ENCODE measurements around the gene NOS2. TPM values are rescaled to one million over a fixed set of nuclear protein-coding genes. Genes with fewer than 3 reads are reported as not detected.

Gene NOS2
- total and polyA plus RNA-seq, 5 donors, result 0.02 to 0.09 (median 0.08) TPM; not detected in 2

DNA sequence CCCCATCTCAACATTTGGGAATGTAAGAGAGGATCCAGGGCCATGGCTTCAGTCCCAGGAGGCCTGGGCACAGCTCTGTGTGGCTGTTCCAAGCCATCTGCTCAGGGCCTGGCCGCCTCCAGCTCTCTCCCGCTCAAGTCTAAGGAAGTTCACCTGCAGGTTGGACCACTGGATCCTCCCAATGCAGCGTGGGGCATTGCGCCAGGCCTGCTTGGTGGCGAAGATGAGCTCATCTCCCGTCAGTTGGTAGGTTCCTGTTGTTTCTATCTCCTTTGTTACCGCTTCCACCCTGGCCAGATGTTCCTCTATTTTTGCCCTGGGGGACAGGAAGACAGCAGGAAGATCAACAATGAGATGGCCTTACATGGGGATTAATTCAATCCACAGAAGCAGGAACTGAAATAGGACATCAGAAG is 17.5 kb downstream of the NOS2 start:
- Histone ChIP-seq H3K27me3 (ENCODE audit: control insufficient read depth, insufficient read depth) (no peaks in the 10 kb centered on the region), H3K4me1 (ENCODE audit: control insufficient read depth, insufficient read depth, low read length) (no peaks in the 10 kb centered on the region), H3K9me3 (ENCODE audit: control insufficient read depth, low read length) (no peaks in the 10 kb centered on the region), H3K27ac (ENCODE audit: low read length) (no peak overlapping the region), H3K4me3 (ENCODE audit: low read length) (no peak overlapping the region)
- ATAC-seq, result no peak
- DNase-seq, result peak in 1 of 3 donors; percentile 69
- intact Hi-C loops (cut with DNase I), result no loop called here
- 61% methylated on average over 7 of the region's 7 CpGs for WGBS

DNA sequence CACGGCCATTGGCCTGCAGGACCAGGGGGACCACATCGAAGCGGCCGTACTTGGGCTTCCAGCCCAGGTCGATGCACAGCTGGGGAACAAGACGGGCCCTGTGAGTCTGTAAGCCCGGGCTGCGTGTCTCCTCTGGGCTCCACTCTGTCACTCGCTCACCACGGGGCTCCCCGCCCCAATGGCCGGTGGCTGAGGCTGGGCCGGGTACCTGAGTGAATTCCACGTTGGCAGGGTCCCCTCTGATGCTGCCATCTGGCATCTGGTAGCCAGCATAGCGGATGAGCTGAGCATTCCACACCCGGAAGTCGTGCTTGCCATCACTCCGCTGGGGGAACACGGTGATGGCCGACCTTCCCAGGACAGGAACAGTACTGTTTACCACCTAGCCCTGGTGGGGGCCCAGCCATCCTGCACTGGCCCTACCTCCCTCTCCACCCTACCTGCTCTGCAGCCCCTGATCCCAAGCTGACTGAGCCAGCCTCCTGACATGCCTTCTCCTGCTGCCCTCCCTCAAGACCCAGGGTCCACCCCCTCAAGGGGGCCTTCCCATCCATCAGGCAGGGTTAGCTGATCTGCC is 19.4 kb downstream of the NOS2 start:
- no peak for DNase-seq
- no peak overlapping the region for H3K27ac ChIP-seq (ENCODE audit: low read length)
- no peaks in the 10 kb centered on the region for H3K27me3 ChIP-seq (ENCODE audit: control insufficient read depth, insufficient read depth)
- H3K4me1 ChIP-seq (ENCODE audit: control insufficient read depth, insufficient read depth, low read length), result no peaks in the 10 kb centered on the region
- peak in 1 of 2 donors; percentile 13 for ATAC-seq
- no peak overlapping the region for H3K4me3 ChIP-seq (ENCODE audit: low read length)
- WGBS, result 94% methylated on average over 20 of the region's 20 CpGs
- intact Hi-C loops (cut with DNase I), result no loop called here
- H3K9me3 ChIP-seq (ENCODE audit: control insufficient read depth, low read length), result no peaks in the 10 kb centered on the region

DNA sequence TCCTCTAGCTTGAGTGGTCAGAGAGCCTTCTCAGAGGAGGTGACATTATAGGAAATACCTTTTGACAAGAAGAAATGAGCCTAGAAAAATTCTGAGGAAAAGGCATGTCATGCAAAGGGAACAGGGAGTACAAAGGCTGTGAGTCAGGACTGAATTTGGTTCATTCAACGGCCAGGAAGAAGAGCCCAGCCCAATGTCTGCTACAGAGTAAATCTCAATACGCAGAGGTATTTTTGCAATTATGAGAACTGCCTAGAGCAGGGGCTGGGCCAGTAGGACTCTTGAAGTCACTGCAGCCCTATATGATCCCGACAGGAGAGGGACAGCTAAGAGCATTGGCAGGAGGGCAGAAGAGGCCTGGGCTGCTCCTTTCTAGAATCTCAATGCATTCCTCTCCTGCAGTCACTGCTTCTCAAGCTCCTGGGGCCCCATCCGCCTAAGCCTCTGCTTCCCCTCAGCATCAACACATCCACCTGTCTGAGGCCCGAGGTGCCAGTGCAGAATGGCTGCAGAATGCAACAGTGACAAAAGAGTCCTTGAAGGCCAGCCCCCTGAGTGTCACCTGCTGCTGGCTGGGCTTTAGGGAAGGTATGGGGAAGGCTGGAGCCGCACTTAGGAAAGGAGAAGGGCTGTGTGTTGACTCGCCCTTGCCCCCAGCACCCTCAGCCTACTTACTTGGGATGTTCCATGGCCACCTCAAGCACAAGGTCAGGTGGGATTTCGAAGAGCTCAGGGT is 20.1 kb downstream of the NOS2 start:
- H3K4me1 ChIP-seq (ENCODE audit: control insufficient read depth, insufficient read depth, low read length), result no peaks in the 10 kb centered on the region
- no peak overlapping the region for H3K27ac ChIP-seq (ENCODE audit: low read length)
- DNase-seq (no peak), ATAC-seq (peak in 1 of 2 donors; percentile 23)
- no peaks in the 10 kb centered on the region for H3K9me3 ChIP-seq (ENCODE audit: control insufficient read depth, low read length)
- no peaks in the 10 kb centered on the region for H3K27me3 ChIP-seq (ENCODE audit: control insufficient read depth, insufficient read depth)
- no peak overlapping the region for H3K4me3 ChIP-seq (ENCODE audit: low read length)
- intact Hi-C loops (cut with DNase I), result no loop called here
- 84% methylated on average over 8 of the region's 8 CpGs for whole genome bisulfite sequencing

DNA sequence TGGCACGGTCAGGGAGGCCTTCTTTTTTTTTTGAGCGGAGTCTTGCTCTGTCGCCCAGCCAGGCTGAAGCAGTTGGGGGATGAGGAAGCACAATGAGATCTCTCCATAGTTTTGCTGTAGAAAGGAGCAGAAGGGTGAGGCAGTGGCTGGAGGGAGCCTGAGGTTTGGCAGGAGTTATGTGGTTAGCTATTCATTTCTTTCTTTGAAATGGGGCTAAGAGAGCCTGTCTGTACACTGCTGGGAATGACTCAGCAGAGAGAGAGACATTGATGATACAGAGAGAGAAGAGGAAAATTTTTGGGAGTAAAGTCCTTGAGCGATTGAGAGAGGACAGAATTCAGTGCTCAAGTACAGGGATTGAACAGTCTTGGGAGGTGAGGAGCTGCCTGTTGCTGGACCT is 22.1 kb downstream of the NOS2 start:
- Histone ChIP-seq H3K27ac (ENCODE audit: low read length) (no peak overlapping the region), H3K9me3 (ENCODE audit: control insufficient read depth, low read length) (no peaks in the 10 kb centered on the region), H3K4me1 (ENCODE audit: control insufficient read depth, insufficient read depth, low read length) (no peaks in the 10 kb centered on the region), H3K4me3 (ENCODE audit: low read length) (no peak overlapping the region), H3K27me3 (ENCODE audit: control insufficient read depth, insufficient read depth) (no peaks in the 10 kb centered on the region)
- WGBS, result 88% methylated on average over 4 of the region's 4 CpGs
- DNase-seq (no peak), ATAC-seq (no peak)
- intact Hi-C loops (cut with DNase I), result no loop called here

DNA sequence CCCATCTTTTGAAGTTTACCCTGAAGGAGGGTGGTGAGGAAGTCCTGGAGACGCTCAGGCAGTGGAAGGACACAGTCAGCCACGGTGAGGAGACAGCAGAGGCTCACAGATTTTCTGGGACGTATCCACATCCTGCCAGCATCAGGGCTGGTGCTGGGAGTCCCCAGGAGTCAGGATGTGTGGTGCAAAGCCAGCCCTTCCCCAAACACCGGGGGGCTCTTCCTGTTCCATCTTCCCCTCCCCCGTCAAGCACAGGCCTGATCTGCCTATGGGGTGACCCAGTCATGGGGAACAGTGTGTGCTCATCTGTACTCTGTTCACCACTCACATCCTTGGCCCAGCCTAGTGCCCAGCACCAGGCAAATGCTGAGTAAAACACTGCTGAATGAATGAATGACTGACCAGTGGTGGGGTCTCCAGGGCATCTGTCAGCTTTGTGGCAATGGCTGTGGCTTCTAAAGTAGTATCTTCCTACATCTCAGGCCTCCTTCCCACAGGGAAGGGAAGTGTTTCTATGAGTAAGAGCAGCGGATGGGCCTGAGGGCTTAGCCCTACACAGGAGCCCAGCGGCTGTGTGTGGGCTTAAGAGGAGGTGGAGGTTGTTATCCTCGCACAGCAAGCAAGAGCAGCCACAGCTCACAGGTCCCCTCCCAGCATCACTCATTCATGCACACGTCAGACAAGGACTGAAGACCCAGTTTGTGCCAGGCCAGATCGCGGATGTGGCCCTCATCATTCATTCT is 23.3 kb downstream of the NOS2 start:
- DNase-seq (no peak), ATAC-seq (no peak)
- Histone ChIP-seq H3K27ac (ENCODE audit: low read length) (no peak overlapping the region), H3K27me3 (ENCODE audit: control insufficient read depth, insufficient read depth) (no peaks in the 10 kb centered on the region), H3K4me1 (ENCODE audit: control insufficient read depth, insufficient read depth, low read length) (no peaks in the 10 kb centered on the region), H3K4me3 (ENCODE audit: low read length) (no peak overlapping the region), H3K9me3 (ENCODE audit: control insufficient read depth, low read length) (no peaks in the 10 kb centered on the region)
- WGBS, result 70% methylated on average over 11 of the region's 11 CpGs
- intact Hi-C loops (cut with DNase I), result no loop called here

DNA sequence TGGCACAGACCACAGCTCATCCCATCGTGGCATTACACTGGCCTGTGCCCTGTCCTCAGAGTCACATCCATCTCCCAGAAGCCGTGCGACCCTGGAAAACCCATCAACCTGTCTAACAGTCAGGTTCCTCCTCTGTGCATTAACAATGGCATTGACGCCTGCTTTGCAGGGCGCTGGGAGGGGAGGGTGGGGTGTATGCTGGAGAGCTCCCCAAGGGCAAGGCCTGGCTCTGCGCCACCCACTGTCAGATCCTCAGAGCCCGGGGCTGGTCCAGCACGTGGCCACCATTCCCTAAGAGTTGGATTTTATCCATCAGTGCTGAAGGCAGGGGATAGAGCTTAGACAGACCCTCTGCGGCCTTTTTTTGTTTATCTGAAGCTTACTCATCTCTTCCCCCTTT is 28.7 kb downstream of the NOS2 start:
- ATAC-seq (no peak), DNase-seq (no peak)
- intact Hi-C loops (cut with DNase I), result no loop called here
- WGBS, result 77% methylated on average over 9 of the region's 9 CpGs
- no peak overlapping the region for H3K27ac ChIP-seq (ENCODE audit: low read length)
- no peaks in the 10 kb centered on the region for H3K27me3 ChIP-seq (ENCODE audit: control insufficient read depth, insufficient read depth)
- no peaks in the 10 kb centered on the region for H3K9me3 ChIP-seq (ENCODE audit: control insufficient read depth, low read length)
- no peak overlapping the region for H3K4me3 ChIP-seq (ENCODE audit: low read length)
- H3K4me1 ChIP-seq (ENCODE audit: control insufficient read depth, insufficient read depth, low read length), result no peaks in the 10 kb centered on the region

DNA sequence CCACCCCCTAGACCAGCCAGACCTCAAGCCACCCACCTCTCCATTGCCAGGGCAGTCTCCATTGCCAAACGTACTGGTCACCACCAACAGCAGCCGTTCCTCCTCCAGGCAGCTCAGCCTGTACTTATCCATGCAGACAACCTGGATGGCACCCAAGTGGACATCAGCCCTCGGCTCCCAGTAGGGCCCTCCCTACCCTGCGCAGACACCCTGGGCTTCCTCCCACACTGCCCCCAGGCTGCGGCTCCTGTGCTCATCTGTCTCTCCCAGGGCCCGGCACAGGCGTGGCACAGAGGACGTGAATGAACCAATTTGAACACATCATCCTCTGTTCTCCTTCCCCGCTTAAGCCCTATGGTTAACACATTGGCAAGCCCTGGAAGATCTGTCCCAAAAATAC is 29.5 kb downstream of the NOS2 start:
- intact Hi-C loops (cut with DNase I), result no loop called here
- Histone ChIP-seq H3K9me3 (ENCODE audit: control insufficient read depth, low read length) (no peaks in the 10 kb centered on the region), H3K27me3 (ENCODE audit: control insufficient read depth, insufficient read depth) (no peaks in the 10 kb centered on the region), H3K4me1 (ENCODE audit: control insufficient read depth, insufficient read depth, low read length) (no peaks in the 10 kb centered on the region), H3K4me3 (ENCODE audit: low read length) (no peak overlapping the region), H3K27ac (ENCODE audit: low read length) (no peak overlapping the region)
- ATAC-seq, result no peak
- no peak for DNase-seq
- WGBS, result 84% methylated on average over 9 of the region's 9 CpGs

DNA sequence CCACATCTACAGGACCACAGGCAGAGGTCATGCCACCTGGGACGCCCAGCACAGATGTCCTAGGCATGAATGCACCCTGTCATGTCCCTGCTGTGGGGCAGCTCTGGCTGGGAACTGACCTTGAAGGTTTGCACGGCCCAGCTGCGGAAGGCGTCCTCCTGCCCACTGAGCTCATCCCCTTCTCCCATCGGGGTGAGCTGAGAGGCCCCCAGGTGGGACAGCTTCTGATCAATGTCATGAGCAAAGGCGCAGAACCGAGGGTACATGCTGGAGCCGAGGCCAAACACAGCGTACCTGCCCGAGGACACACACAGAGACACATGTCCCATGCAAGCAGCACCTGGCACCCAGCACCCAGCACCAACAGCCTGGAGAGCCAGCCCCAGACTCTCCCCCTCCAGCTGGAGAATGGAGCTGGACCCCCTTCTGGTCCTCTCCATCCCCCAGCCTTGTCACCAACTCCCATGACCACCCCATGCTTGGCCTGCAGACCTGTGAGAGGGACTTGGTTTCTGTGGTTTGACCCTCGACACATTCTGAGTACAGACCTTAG is 31.4 kb downstream of the NOS2 start:
- Histone ChIP-seq H3K4me3 (ENCODE audit: low read length) (no peak overlapping the region), H3K9me3 (ENCODE audit: control insufficient read depth, low read length) (no peaks in the 10 kb centered on the region), H3K27me3 (ENCODE audit: control insufficient read depth, insufficient read depth) (no peaks in the 10 kb centered on the region), H3K27ac (ENCODE audit: low read length) (no peak overlapping the region), H3K4me1 (ENCODE audit: control insufficient read depth, insufficient read depth, low read length) (no peaks in the 10 kb centered on the region)
- WGBS, result 91% methylated on average over 11 of the region's 11 CpGs
- DNase-seq, result no peak
- intact Hi-C loops (cut with DNase I), result no loop called here
- ATAC-seq, result no peak

DNA sequence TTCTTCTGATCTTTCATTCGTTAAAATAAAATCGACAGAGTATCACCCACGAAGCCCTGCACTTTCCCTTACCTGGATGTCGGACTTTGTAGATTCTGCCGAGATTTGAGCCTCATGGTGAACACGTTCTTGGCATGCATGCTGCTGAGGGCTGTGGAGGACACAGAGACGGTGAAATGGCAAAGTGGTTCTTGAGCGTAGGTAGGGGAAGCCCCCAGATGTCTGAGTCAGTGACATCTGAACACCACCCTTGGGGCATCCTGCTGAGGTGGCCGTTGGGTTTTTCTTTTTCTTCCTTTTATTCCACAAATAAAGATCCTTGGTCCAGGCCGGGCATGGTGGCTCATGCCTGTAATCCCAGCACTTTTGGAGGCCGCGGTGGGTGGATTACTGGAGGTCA is 33.9 kb downstream of the NOS2 start:
- no peaks in the 10 kb centered on the region for H3K27me3 ChIP-seq (ENCODE audit: control insufficient read depth, insufficient read depth)
- no peak for DNase-seq
- no peaks in the 10 kb centered on the region for H3K4me1 ChIP-seq (ENCODE audit: control insufficient read depth, insufficient read depth, low read length)
- 92% methylated on average over 12 of the region's 12 CpGs for WGBS
- intact Hi-C loops (cut with DNase I), result no loop called here
- no peak overlapping the region for H3K27ac ChIP-seq (ENCODE audit: low read length)
- H3K4me3 ChIP-seq (ENCODE audit: low read length), result no peak overlapping the region
- no peak for ATAC-seq
- no peaks in the 10 kb centered on the region for H3K9me3 ChIP-seq (ENCODE audit: control insufficient read depth, low read length)

DNA sequence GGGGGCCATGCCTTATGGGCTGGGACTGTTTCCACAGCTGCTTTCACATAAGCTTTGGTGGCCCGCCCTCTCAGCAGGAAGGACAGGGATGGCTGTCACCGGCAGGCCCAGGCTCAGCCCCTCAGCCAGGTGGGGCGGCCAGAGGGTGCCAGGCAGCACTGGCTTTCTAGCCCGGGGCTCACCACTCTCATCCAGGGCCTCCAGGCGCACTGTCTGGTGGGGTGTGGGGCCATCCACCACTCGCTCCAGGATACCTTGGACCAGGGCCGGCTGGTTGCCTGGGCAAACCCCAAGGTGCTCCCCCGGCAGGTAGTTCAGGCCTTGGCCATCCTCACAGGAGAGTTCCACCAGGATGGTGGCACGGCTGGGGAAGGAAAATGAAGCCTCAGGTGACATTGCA is 35.0 kb downstream of the NOS2 start:
- WGBS, result 92% methylated on average over 9 of the region's 9 CpGs
- no peaks in the 10 kb centered on the region for H3K27me3 ChIP-seq (ENCODE audit: control insufficient read depth, insufficient read depth)
- no peaks in the 10 kb centered on the region for H3K9me3 ChIP-seq (ENCODE audit: control insufficient read depth, low read length)
- intact Hi-C loops (cut with DNase I), result no loop called here
- no peak for DNase-seq
- no peak overlapping the region for H3K27ac ChIP-seq (ENCODE audit: low read length)
- no peaks in the 10 kb centered on the region for H3K4me1 ChIP-seq (ENCODE audit: control insufficient read depth, insufficient read depth, low read length)
- no peak overlapping the region for H3K4me3 ChIP-seq (ENCODE audit: low read length)
- no peak for ATAC-seq

DNA sequence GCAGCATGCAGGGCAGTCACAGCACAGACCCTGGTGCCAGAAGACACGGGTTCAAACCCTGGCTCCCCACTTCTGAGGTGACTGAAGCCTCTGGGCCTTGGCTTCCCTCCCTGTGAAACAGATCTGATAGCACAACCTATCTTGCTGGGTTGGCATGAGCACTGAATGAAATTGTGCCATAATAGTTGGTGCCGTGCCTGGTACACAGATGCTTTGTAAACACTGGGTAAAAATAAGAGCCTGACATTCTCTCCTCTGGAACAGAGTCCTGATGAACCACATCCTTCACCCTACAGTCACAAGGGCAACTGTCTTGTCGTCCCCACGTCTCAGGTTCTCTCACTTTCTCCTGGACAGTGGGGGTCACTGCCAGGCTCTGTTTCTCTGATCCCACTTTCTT is 35.7 kb downstream of the NOS2 start:
- ATAC-seq (no peak), DNase-seq (no peak)
- Histone ChIP-seq H3K27me3 (ENCODE audit: control insufficient read depth, insufficient read depth) (no peaks in the 10 kb centered on the region), H3K9me3 (ENCODE audit: control insufficient read depth, low read length) (no peaks in the 10 kb centered on the region), H3K4me3 (ENCODE audit: low read length) (no peak overlapping the region), H3K27ac (ENCODE audit: low read length) (no peak overlapping the region), H3K4me1 (ENCODE audit: control insufficient read depth, insufficient read depth, low read length) (no peaks in the 10 kb centered on the region)
- intact Hi-C loops (cut with DNase I), result loop anchor here in 2 of 4 donors (5.0 kb wide), 1 partner anchor 113 kb away; no protein-coding TSS in a partner anchor
- 79% methylated on average over 4 of the region's 4 CpGs for WGBS

Measured in right cardiac atrium (tissue), 5 donors.